K562 (cell line): ENCODE results near the gene EAF1. TPM values are rescaled to one million over a fixed set of nuclear protein-coding genes. Genes with fewer than 3 reads are reported as not detected.

ENCODE experiments used
- ATAC-seq: fragments of 200-7000 bp; cut with Tn5 transposase; 3 replicates; pipeline ENCODE4 v1.9.1; 2020; ENCODE audit warnings: moderate library complexity
- BruUV-seq: library from RNA; stranded (reverse); fragments of 400-500 nt; replicated peaks from 2 replicates; lab custom pipeline; 2021; lab: Mats Ljungman, UMichigan
- CTCF ChIA-PET: fragments of 300-600 bp; formaldehyde crosslinking; extraction: SDS; loops from one replicate; lab custom pipeline; 2021; ENCODE audit warnings: low intra/inter-chr PET ratio; lab: Yijun Ruan, JAX
- POLR2A ChIA-PET: fragments of 300-600, 350-650 bp; sonication (Branson Sonifier 250); formaldehyde crosslinking; extraction: SDS; loops from one replicate; lab custom pipeline; 2021; ENCODE audit warnings: antibody characterized with exemption, inconsistent platforms; lab: Yijun Ruan, JAX
- DNase-seq, 4 experiments: peaks; one replicate each; pipeline versions ENCODE4 v3.0.0 to v3.0.0-alpha.2; 2011 to 2018; ENCODE audit warnings: low spot score in 3 of 4, mixed read lengths in 3 of 4; ENCODE audit errors: extremely low read depth in 1 of 4
- FAIRE-seq: peaks from 2 replicates; lab custom pipeline; 2011; peaks lifted over from hg19 to GRCh38; lab: Jason Lieb, UNC
- H2AFZ ChIP-seq: 2 replicates; pipeline ENCODE4 v1.6.0; 2011; ENCODE audit warnings: low read depth, low read length, control low read depth, inconsistent platforms
- H3K27ac ChIP-seq: fragments of 200-600 bp; 3 replicates; pipeline ENCODE4 v1.8.0; 2011; ENCODE audit warnings: low read depth, mild to moderate bottlenecking, control low read depth, inconsistent platforms, low read length, moderate library complexity, mixed read lengths; ENCODE audit errors: extremely low read depth
- H3K27me3 ChIP-seq, 2 experiments: fragments of 300-600 bp in 1 of 2; 2 replicates in 1 of 2; 3 replicates in 1 of 2; pipeline versions ENCODE4 v1.6.0 to v1.8.0; 2011; ENCODE audit warnings: inconsistent platforms in 2 of 2, low read length in 2 of 2, mild to moderate bottlenecking in 1 of 2, mixed read lengths in 1 of 2, moderate library complexity in 1 of 2; ENCODE audit not compliant: control insufficient read depth in 2 of 2, insufficient read depth in 2 of 2
- H3K36me3 ChIP-seq: fragments of 300-600 bp; 3 replicates; pipeline ENCODE4 v1.8.0; 2011; ENCODE audit warnings: mild to moderate bottlenecking, low read length, inconsistent platforms; ENCODE audit not compliant: control insufficient read depth, insufficient read depth
- H3K4me1 ChIP-seq, 2 experiments: fragments of 200-600 bp in 1 of 2; replicated peaks in 1 of 2; 2 replicates in 1 of 2; 3 replicates in 1 of 2; pipeline versions ENCODE4 v1.5.1 to v1.8.0; 2011; ENCODE audit warnings: inconsistent platforms in 2 of 2, low read length in 2 of 2, mild to moderate bottlenecking in 1 of 2, mixed read lengths in 1 of 2, moderate library complexity in 1 of 2; ENCODE audit not compliant: control insufficient read depth in 2 of 2, insufficient read depth in 2 of 2
- H3K4me2 ChIP-seq: 2 replicates; pipeline ENCODE4 v1.6.1; 2011; ENCODE audit warnings: low read length, control low read depth, inconsistent platforms, mixed read lengths; ENCODE audit not compliant: insufficient read depth
- H3K4me3 ChIP-seq: fragments of 200-600 bp; sonication (generic), shearing (Covaris generic); 2 replicates; pipeline ENCODE4 v1.5.1; 2016; ENCODE audit warnings: control low read depth, inconsistent platforms
- H3K79me2 ChIP-seq: fragments of 200-600 bp; 3 replicates; pipeline ENCODE4 v1.8.0; 2011; ENCODE audit warnings: low read length, inconsistent platforms; ENCODE audit not compliant: control insufficient read depth, insufficient read depth
- H3K9ac ChIP-seq, 2 experiments: 2 replicates each; pipeline versions ENCODE4 v1.6.0 to v1.6.1; 2011; ENCODE audit warnings: low read depth in 2 of 2, low read length in 2 of 2, control low read depth in 1 of 2, inconsistent platforms in 1 of 2, mild to moderate bottlenecking in 1 of 2, mixed read lengths in 1 of 2; ENCODE audit not compliant: insufficient read depth in 1 of 2
- H3K9me1 ChIP-seq: one replicate; pipeline ENCODE4 v1.6.0; 2011; ENCODE audit warnings: inconsistent platforms, mild to moderate bottlenecking, low read length, moderate library complexity; ENCODE audit not compliant: control insufficient read depth, insufficient read depth
- H3K9me3 ChIP-seq: replicated peaks from 2 replicates; pipeline ENCODE4 v1.5.1; 2011; ENCODE audit warnings: low read depth, low read length, inconsistent platforms; ENCODE audit not compliant: control insufficient read depth, insufficient read depth
- H4K20me1 ChIP-seq: replicated peaks from 2 replicates; pipeline ENCODE4 v1.6.1; 2011; ENCODE audit warnings: low read length, inconsistent platforms, mixed read lengths; ENCODE audit not compliant: control insufficient read depth, insufficient read depth
- CCNT2 ChIP-seq: IDR thresholded peaks from 2 replicates; pipeline ENCODE4 v1.6.1; 2011; ENCODE audit warnings: borderline replicate concordance, low read depth, mild to moderate bottlenecking, moderate library complexity, mixed read lengths, low read length; ENCODE audit not compliant: insufficient read length; ENCODE audit errors: extremely low read depth
- CEBPB ChIP-seq: fragments of 450-650 bp; IDR thresholded peaks from 2 replicates; pipeline ENCODE4 v1.6.1; 2016; ENCODE audit warnings: missing genetic modification characterization, missing compliant biosample characterization
- CREBBP ChIP-seq: IDR thresholded peaks from one replicate; pipeline ENCODE4 v1.6.1; 2012; ENCODE audit warnings: low read depth, mild to moderate bottlenecking, control low read depth, inconsistent platforms, low read length
- GTF2E2 ChIP-seq: fragments of 200-800 bp; sonication (Bioruptor generic); IDR thresholded peaks from 2 replicates; pipeline ENCODE4 v1.6.1; 2016; ENCODE audit warnings: missing genetic modification characterization, missing compliant biosample characterization
- MECOM ChIP-seq: fragments of 250-450 bp; sonication (Bioruptor Pico); IDR thresholded peaks from 2 replicates; pipeline ENCODE4 v1.8.0; 2022; ENCODE audit warnings: inconsistent platforms
- MYNN ChIP-seq, 2 experiments: sonication (generic); formaldehyde crosslinking in 1 of 2; IDR thresholded peaks; 2 replicates each; pipeline versions ENCODE4 v1.5.0 to v1.6.1; 2016 to 2020; ENCODE audit warnings: antibody characterized with exemption in 1 of 2, missing genetic modification reagents in 1 of 2
- PTRF ChIP-seq: fragments of 450-650 bp; IDR thresholded peaks from 2 replicates; pipeline ENCODE4 v1.6.1; 2016; ENCODE audit warnings: mild to moderate bottlenecking, missing genetic modification characterization, missing compliant biosample characterization
- WGBS: fragments of 100-300 bp; shearing (Covaris generic); methylation state at CpG from one replicate; pipeline ENCODE4 v1.1.6; 2016; ENCODE audit warnings: low coverage, mixed read lengths; ENCODE audit not compliant: insufficient coverage; ENCODE audit errors: missing lambda C conversion rate; 5-methylcytosine and 5-hydroxymethylcytosine counted together
- in situ Hi-C: fragments of 300-500 bp; cut with MboI; formaldehyde crosslinking; loops from 4 replicates; pipeline ENCODE4 v1.15.0; 2018; ENCODE audit warnings: inconsistent platforms, mixed read lengths
- intact Hi-C: fragments of 100-400 bp; cut with micrococcal nuclease; formaldehyde crosslinking; loops from 2 replicates; pipeline ENCODE4 v1.14.2; 2022
- polyA plus RNA-seq, 8 experiments: library from polyadenylated mRNA; depleted of rRNA in 4 of 8; stranded (reverse) in 5 of 8; unstranded in 3 of 8; fragments of >200 nt; fragmentation: Nextera tagmentation in 2 of 8; fragmentation: Illumina TruSeq in 1 of 8; extraction: Ambion mirVana in 2 of 8; extraction: Trizol in 1 of 8; gene quantifications; 2 replicates each; pipeline versions ENCODE4 v1.2.1 to v1.2.3, GENCODE V29; 2011 to 2014; ENCODE audit warnings: inconsistent platforms in 1 of 8, missing spikeins in 1 of 8
- total RNA-seq, 7 experiments: library from RNA; depleted of rRNA in 6 of 7; stranded (reverse); fragments of >200 nt in 6 of 7; fragmentation: Illumina TruSeq in 2 of 7; extraction: Trizol in 2 of 7; gene quantifications; 2 replicates each; pipeline versions ENCODE4 v1.2.1 to v1.2.3, GENCODE V29; 2011 to 2021; ENCODE audit warnings: low replicate concordance in 1 of 7
- TF ChIP-seq, protein P1 (sequence below): fragments of 250-450 bp; sonication (Bioruptor Pico); IDR thresholded peaks from 2 replicates; pipeline ENCODE4 v1.6.1; 2021; ENCODE audit warnings: mild to moderate bottlenecking
- TF ChIP-seq, protein P2 (sequence below): fragments of 250-450 bp; sonication (Bioruptor Pico); IDR thresholded peaks from 2 replicates; pipeline ENCODE4 v1.5.0; 2021; ENCODE audit warnings: mild to moderate bottlenecking, moderate library complexity
- TF ChIP-seq, protein P3 (sequence below): sonication (generic); formaldehyde crosslinking; IDR thresholded peaks from 2 replicates; pipeline ENCODE4 v1.8.0; 2023; ENCODE audit warnings: mild to moderate bottlenecking, missing genetic modification reagents
- TF ChIP-seq, protein P4 (sequence below): sonication (generic); IDR thresholded peaks from 2 replicates; pipeline ENCODE4 v1.6.1; 2016
- TF ChIP-seq, protein P5 (sequence below): fragments of 450-650 bp; formaldehyde crosslinking; IDR thresholded peaks from 2 replicates; pipeline ENCODE4 v1.4.0; 2020; ENCODE audit warnings: mild to moderate bottlenecking

EAF1 gene
- total and polyA plus RNA-seq, 9 of the 15 experiments (the other 6 are each of a cell fraction or from before 2014, with no cell fraction given), result 7.0 to 26.8 (median 20.4) TPM

DNA sequence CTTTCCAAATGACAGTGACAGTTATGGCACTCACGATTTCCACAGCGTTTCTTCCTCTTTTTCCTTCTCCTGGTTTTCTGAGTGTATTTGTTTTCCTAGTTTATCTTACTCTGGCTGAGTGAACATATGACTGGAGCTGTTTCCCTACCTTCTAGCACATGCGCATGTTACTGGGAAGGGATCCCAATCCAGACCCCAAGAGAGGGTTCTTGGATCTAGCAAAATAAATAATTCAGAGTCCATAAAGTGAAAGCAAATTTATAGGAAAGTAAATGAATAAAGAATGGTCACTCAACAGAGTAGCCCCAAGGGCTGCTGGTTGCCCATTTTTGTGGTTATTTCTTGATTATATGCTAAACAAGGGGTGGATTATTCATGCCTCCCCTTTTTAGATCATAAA is 23.9 kb upstream of the EAF1 start:
- 34% methylated on average over 3 of the region's 3 CpGs for WGBS
- Histone ChIP-seq H3K9me1 (no peaks in the 10 kb centered on the region), H3K79me2 (no peaks in the 10 kb centered on the region), H4K20me1 (no peaks in the 10 kb centered on the region), H3K36me3 (no peaks in the 10 kb centered on the region), H3K9ac (no peak overlapping the region), H2AFZ (no peak overlapping the region), H3K27me3 (no peaks in the 10 kb centered on the region), H3K4me2 (no peak overlapping the region), H3K9me3 (no peaks in the 10 kb centered on the region), H3K4me3 (no peak overlapping the region), H3K27ac (no peak overlapping the region), H3K4me1 (no peaks in the 10 kb centered on the region)
- in situ Hi-C loops (no loop called here), intact Hi-C loops (loop anchor here (5.0 kb wide), 1 partner anchor 154 kb away; no protein-coding TSS in a partner anchor)
- BruUV-seq, result no TSS peak
- no peak for ATAC-seq
- POLR2A ChIA-PET, result interaction anchor here (1.2 kb wide), 1 partner anchor 137 kb away, joined by 3 read pairs; no protein-coding TSS in a partner anchor
- FAIRE-seq, result no peak
- DNase-seq, result no peak
- CTCF ChIA-PET, result interaction anchor here (0.7 to 1.1 kb wide), 2 partner anchors 135 to 198 kb away, joined by 3 to 4 read pairs; partner anchors contain the start of gene CAPN7
- TF ChIP-seq, protein P1, sequence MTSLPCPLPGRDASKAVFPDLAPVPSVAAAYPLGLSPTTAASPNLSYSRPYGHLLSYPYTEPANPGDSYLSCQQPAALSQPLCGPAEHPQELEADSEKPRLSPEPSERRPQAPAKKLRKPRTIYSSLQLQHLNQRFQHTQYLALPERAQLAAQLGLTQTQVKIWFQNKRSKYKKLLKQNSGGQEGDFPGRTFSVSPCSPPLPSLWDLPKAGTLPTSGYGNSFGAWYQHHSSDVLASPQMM (CRISPR knock-in tag), result no peak
- TF ChIP-seq, protein P2, sequence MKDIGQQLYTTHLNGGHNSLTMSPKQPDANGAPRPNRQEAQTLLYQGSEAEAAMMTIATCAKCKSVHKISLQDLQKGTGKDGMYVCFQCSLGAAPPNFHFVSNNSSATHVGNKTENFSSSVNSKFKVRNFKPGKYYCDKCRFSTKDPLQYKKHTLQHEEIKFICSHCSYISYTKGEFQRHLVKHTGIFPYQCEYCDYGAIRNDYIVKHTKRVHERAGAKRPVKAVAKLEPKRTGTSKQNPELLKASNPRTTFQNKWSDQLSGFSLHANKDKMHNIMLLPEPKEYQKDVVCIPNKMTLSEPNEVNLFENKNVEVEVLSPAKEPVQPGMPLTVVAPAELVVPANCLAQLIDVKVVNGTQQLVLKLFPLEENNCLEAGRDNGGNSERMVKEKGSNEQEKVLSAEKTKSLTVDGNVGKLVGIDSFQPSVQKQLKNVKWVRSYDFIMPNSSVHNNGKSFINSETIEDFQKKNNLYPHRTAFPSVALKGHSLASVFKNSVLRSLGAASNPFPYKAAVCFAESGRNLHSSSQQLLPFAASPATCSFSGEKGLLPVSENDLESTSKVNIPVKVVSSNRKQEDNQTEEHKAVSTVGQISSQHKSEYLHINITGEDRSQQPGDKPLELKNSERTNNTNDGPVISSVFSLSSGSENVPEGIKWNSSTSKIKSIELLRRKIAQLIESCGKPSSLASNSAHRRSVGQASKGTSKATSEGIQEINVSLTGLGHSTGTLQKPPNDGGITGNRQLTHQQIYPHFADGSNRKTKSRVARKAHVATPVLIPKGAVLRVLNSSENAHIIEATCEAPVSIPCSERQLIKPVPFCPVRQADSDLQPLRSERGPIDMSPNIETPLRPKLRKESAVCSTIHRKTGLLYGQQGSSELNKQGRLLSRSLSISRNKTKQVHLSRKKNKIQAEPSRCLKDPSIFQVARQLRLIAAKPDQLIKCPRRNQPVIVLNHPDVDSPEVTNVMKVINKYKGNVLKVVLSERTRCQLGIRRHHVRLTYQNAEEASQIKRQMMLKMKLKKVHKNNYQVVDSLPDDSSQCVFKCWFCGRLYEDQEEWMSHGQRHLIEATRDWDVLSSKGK (CRISPR knock-in tag), result no peak
- TF ChIP-seq CEBPB (tag), result no peak
- TF ChIP-seq, protein P3, sequence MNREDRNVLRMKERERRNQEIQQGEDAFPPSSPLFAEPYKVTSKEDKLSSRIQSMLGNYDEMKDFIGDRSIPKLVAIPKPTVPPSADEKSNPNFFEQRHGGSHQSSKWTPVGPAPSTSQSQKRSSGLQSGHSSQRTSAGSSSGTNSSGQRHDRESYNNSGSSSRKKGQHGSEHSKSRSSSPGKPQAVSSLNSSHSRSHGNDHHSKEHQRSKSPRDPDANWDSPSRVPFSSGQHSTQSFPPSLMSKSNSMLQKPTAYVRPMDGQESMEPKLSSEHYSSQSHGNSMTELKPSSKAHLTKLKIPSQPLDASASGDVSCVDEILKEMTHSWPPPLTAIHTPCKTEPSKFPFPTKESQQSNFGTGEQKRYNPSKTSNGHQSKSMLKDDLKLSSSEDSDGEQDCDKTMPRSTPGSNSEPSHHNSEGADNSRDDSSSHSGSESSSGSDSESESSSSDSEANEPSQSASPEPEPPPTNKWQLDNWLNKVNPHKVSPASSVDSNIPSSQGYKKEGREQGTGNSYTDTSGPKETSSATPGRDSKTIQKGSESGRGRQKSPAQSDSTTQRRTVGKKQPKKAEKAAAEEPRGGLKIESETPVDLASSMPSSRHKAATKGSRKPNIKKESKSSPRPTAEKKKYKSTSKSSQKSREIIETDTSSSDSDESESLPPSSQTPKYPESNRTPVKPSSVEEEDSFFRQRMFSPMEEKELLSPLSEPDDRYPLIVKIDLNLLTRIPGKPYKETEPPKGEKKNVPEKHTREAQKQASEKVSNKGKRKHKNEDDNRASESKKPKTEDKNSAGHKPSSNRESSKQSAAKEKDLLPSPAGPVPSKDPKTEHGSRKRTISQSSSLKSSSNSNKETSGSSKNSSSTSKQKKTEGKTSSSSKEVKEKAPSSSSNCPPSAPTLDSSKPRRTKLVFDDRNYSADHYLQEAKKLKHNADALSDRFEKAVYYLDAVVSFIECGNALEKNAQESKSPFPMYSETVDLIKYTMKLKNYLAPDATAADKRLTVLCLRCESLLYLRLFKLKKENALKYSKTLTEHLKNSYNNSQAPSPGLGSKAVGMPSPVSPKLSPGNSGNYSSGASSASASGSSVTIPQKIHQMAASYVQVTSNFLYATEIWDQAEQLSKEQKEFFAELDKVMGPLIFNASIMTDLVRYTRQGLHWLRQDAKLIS (CRISPR knock-in tag), result no peak
- TF ChIP-seq CREBBP, result no peak
- no peak for TF ChIP-seq GTF2E2 (tag)
- no peak for TF ChIP-seq MECOM (CRISPR knock-in tag)
- no peak for TF ChIP-seq PTRF (tag)
- no peak for TF ChIP-seq MYNN (IDR thresholded peaks at IDR 0.05)
- no peak for TF ChIP-seq MYNN (CRISPR knock-in tag; IDR thresholded peaks at IDR 0.05)
- TF ChIP-seq CCNT2, result no peak
- TF ChIP-seq, protein P4, sequence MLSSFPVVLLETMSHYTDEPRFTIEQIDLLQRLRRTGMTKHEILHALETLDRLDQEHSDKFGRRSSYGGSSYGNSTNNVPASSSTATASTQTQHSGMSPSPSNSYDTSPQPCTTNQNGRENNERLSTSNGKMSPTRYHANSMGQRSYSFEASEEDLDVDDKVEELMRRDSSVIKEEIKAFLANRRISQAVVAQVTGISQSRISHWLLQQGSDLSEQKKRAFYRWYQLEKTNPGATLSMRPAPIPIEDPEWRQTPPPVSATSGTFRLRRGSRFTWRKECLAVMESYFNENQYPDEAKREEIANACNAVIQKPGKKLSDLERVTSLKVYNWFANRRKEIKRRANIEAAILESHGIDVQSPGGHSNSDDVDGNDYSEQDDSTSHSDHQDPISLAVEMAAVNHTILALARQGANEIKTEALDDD, result no peak
- TF ChIP-seq, protein P5, sequence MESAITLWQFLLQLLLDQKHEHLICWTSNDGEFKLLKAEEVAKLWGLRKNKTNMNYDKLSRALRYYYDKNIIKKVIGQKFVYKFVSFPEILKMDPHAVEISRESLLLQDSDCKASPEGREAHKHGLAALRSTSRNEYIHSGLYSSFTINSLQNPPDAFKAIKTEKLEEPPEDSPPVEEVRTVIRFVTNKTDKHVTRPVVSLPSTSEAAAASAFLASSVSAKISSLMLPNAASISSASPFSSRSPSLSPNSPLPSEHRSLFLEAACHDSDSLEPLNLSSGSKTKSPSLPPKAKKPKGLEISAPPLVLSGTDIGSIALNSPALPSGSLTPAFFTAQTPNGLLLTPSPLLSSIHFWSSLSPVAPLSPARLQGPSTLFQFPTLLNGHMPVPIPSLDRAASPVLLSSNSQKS, result no peak
